Vagina (tissue), 2 donors: ENCODE data around the gene CISD3.

Source experiments
- CTCF ChIP-seq, 3 experiments: fragments of 450-650 bp in 2 of 3; fragments of 200-600 bp in 1 of 3; sonication (generic) in 1 of 3; IDR thresholded peaks; one replicate each; pipeline ENCODE4 v1.5.1; 2017 to 2019; ENCODE audit warnings: antibody characterized with exemption in 3 of 3, mild to moderate bottlenecking in 2 of 3, moderate library complexity in 2 of 3
- POLR2A ChIP-seq, 2 donors: fragments of 450-650 bp; IDR thresholded peaks; one replicate each; pipeline ENCODE4 v1.6.1; 2017; ENCODE audit warnings: antibody characterized with exemption in 2 of 2, mild to moderate bottlenecking in 2 of 2, moderate library complexity in 2 of 2
- POLR2AphosphoS5 ChIP-seq, 2 donors: sonication (generic); formaldehyde crosslinking; IDR thresholded peaks; one replicate each; pipeline ENCODE4 v1.9.0; 2017; ENCODE audit warnings: antibody characterized with exemption in 2 of 2, mild to moderate bottlenecking in 2 of 2, low read depth in 1 of 2; ENCODE audit not compliant: insufficient read depth in 1 of 2

- TF ChIP-seq CTCF (IDR thresholded peaks at IDR 0.05): no peak
- no peak for TF ChIP-seq POLR2A (IDR thresholded peaks at IDR 0.05)
- no peak for TF ChIP-seq POLR2AphosphoS5 (IDR thresholded peaks at IDR 0.05; ENCODE audit: insufficient read depth in 1 of 2, low read depth in 1 of 2)
These were observed 19.2 kb upstream of the CISD3 start for GRCh38 chr17:38710985-38711384.
